HepG2 (cell line): ENCODE data around the gene ZNRF3. TPM values are rescaled to one million over a fixed set of nuclear protein-coding genes. Genes with fewer than 3 reads are reported as not detected.
A peak's percentile ranks its signal among the peaks of the same experiment; 100 is the strongest.

ENCODE experiments used
- BATF2 ChIP-seq: sonication (generic); formaldehyde crosslinking; IDR thresholded peaks from 2 replicates; pipeline ENCODE4 v1.8.0; 2022; ENCODE audit warnings: mild to moderate bottlenecking, missing genetic modification reagents, moderate library complexity
- CBX5 ChIP-seq: sonication (generic); formaldehyde crosslinking; IDR thresholded peaks from 2 replicates; pipeline ENCODE4 v1.4.0; 2020; ENCODE audit warnings: missing genetic modification reagents, borderline replicate concordance
- ESRRA ChIP-seq: sonication (generic); formaldehyde crosslinking; IDR thresholded peaks from 2 replicates; pipeline ENCODE4 v1.5.1; 2020; ENCODE audit warnings: mild to moderate bottlenecking, low read depth, missing genetic modification reagents
- FOXJ3 ChIP-seq: sonication (generic); formaldehyde crosslinking; IDR thresholded peaks from 2 replicates; pipeline ENCODE4 v1.4.0; 2020; ENCODE audit warnings: missing genetic modification reagents, mild to moderate bottlenecking, borderline replicate concordance
- GRHL1 ChIP-seq: sonication (generic); formaldehyde crosslinking; conservative IDR thresholded peaks from 2 replicates; pipeline ENCODE4 v1.8.0; 2022; ENCODE audit warnings: missing genetic modification reagents
- JARID2 ChIP-seq: sonication (generic); formaldehyde crosslinking; IDR thresholded peaks from 2 replicates; pipeline ENCODE4 v1.8.1; 2023; ENCODE audit warnings: missing genetic modification reagents, inconsistent platforms; ENCODE audit not compliant: insufficient replicate concordance
- KDM1A ChIP-seq: IDR thresholded peaks from 2 replicates; pipeline ENCODE4 v1.6.1; 2016; ENCODE audit warnings: missing compliant biosample characterization
- KDM4B ChIP-seq: sonication (generic); formaldehyde crosslinking; IDR thresholded peaks from 2 replicates; pipeline ENCODE4 v1.4.0; 2020; ENCODE audit warnings: missing genetic modification reagents
- MLX ChIP-seq: IDR thresholded peaks from 2 replicates; pipeline ENCODE4 v1.6.1; 2016
- NR2F1 ChIP-seq, 2 experiments: fragments of 450-650 bp in 1 of 2; formaldehyde crosslinking in 1 of 2; IDR thresholded peaks; 2 replicates each; pipeline versions ENCODE4 v1.5.0 to v1.6.1; 2016 to 2020; ENCODE audit warnings: mild to moderate bottlenecking in 1 of 2, missing compliant biosample characterization in 1 of 2, missing genetic modification reagents in 1 of 2, moderate library complexity in 1 of 2
- SOX13 ChIP-seq, 3 experiments: fragments of 450-650 bp in 1 of 3; sonication (generic) in 1 of 3; formaldehyde crosslinking in 1 of 3; IDR thresholded peaks in 2 of 3; conservative IDR thresholded peaks in 1 of 3; 2 replicates each; pipeline versions ENCODE4 v1.5.0 to v1.6.1; 2016 to 2020; ENCODE audit warnings: antibody characterized with exemption in 1 of 3, mild to moderate bottlenecking in 1 of 3, missing compliant biosample characterization in 1 of 3, missing genetic modification reagents in 1 of 3, moderate library complexity in 1 of 3
- ZNF180 ChIP-seq: sonication (generic); formaldehyde crosslinking; IDR thresholded peaks from 2 replicates; pipeline ENCODE4 v1.4.0; 2020; ENCODE audit warnings: low read depth, missing genetic modification reagents, borderline replicate concordance
- ZNF282 ChIP-seq: fragments of 450-650 bp; IDR thresholded peaks from 2 replicates; pipeline ENCODE4 v1.6.1; 2018; ENCODE audit not compliant: partially characterized antibody
- ZNF709 ChIP-seq: sonication (generic); formaldehyde crosslinking; IDR thresholded peaks from 2 replicates; pipeline ENCODE4 v1.5.0; 2020; ENCODE audit warnings: mild to moderate bottlenecking, missing genetic modification reagents
- polyA plus RNA-seq, 8 experiments: library from polyadenylated mRNA; depleted of rRNA in 3 of 8; stranded (reverse) in 7 of 8; unstranded in 1 of 8; fragments of >200 nt; fragmentation: Illumina TruSeq in 4 of 8; extraction: Trizol in 4 of 8; gene quantifications; 2 replicates each; pipeline versions ENCODE4 v1.2.1 to v1.2.3, GENCODE V29; 2011 to 2016; ENCODE audit warnings: low read depth in 4 of 8, missing spikeins in 1 of 8, mixed read lengths in 1 of 8; ENCODE audit not compliant: insufficient read depth in 1 of 8
- total RNA-seq, 5 experiments: library from RNA; depleted of rRNA; stranded (reverse); fragments of >200 nt; fragmentation: Illumina TruSeq; extraction: Trizol; gene quantifications; 2 replicates each; pipeline ENCODE4 v1.2.3, GENCODE V29; 2016; ENCODE audit warnings: low read depth in 1 of 5
- TF ChIP-seq, protein P1 (sequence below): sonication (generic); formaldehyde crosslinking; IDR thresholded peaks from 2 replicates; pipeline ENCODE4 v1.4.0; 2020; ENCODE audit warnings: mild to moderate bottlenecking, missing genetic modification reagents
- TF ChIP-seq, protein P2 (sequence below): sonication (generic); formaldehyde crosslinking; conservative IDR thresholded peaks from 2 replicates; pipeline ENCODE4 v1.4.0; 2020; ENCODE audit warnings: missing genetic modification reagents
- TF ChIP-seq, protein P3 (sequence below): IDR thresholded peaks from 2 replicates; pipeline ENCODE4 v1.6.1; 2018; ENCODE audit warnings: missing genetic modification reagents, mild to moderate bottlenecking, missing compliant biosample characterization

Gene ZNRF3
- total and polyA plus RNA-seq, 2 of the 13 experiments (the other 11 are each of a cell fraction or from before 2014, with no cell fraction given), result 20.3 to 36.7 TPM

GRCh38 chr22:28892175-28892731 lies 8.9 kb downstream of the ZNRF3 start (continued):
- TF ChIP-seq, protein P1, sequence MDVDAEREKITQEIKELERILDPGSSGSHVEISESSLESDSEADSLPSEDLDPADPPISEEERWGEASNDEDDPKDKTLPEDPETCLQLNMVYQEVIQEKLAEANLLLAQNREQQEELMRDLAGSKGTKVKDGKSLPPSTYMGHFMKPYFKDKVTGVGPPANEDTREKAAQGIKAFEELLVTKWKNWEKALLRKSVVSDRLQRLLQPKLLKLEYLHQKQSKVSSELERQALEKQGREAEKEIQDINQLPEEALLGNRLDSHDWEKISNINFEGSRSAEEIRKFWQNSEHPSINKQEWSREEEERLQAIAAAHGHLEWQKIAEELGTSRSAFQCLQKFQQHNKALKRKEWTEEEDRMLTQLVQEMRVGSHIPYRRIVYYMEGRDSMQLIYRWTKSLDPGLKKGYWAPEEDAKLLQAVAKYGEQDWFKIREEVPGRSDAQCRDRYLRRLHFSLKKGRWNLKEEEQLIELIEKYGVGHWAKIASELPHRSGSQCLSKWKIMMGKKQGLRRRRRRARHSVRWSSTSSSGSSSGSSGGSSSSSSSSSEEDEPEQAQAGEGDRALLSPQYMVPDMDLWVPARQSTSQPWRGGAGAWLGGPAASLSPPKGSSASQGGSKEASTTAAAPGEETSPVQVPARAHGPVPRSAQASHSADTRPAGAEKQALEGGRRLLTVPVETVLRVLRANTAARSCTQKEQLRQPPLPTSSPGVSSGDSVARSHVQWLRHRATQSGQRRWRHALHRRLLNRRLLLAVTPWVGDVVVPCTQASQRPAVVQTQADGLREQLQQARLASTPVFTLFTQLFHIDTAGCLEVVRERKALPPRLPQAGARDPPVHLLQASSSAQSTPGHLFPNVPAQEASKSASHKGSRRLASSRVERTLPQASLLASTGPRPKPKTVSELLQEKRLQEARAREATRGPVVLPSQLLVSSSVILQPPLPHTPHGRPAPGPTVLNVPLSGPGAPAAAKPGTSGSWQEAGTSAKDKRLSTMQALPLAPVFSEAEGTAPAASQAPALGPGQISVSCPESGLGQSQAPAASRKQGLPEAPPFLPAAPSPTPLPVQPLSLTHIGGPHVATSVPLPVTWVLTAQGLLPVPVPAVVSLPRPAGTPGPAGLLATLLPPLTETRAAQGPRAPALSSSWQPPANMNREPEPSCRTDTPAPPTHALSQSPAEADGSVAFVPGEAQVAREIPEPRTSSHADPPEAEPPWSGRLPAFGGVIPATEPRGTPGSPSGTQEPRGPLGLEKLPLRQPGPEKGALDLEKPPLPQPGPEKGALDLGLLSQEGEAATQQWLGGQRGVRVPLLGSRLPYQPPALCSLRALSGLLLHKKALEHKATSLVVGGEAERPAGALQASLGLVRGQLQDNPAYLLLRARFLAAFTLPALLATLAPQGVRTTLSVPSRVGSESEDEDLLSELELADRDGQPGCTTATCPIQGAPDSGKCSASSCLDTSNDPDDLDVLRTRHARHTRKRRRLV (CRISPR knock-in tag), result no peak
- no peak for TF ChIP-seq ZNF282
- TF ChIP-seq MLX (CRISPR knock-in tag), result no peak
- TF ChIP-seq, protein P2, sequence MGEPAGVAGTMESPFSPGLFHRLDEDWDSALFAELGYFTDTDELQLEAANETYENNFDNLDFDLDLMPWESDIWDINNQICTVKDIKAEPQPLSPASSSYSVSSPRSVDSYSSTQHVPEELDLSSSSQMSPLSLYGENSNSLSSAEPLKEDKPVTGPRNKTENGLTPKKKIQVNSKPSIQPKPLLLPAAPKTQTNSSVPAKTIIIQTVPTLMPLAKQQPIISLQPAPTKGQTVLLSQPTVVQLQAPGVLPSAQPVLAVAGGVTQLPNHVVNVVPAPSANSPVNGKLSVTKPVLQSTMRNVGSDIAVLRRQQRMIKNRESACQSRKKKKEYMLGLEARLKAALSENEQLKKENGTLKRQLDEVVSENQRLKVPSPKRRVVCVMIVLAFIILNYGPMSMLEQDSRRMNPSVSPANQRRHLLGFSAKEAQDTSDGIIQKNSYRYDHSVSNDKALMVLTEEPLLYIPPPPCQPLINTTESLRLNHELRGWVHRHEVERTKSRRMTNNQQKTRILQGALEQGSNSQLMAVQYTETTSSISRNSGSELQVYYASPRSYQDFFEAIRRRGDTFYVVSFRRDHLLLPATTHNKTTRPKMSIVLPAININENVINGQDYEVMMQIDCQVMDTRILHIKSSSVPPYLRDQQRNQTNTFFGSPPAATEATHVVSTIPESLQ, result no peak
- no peak for TF ChIP-seq BATF2 (CRISPR knock-in tag)
- TF ChIP-seq KDM4B (CRISPR knock-in tag), result no peak
- no peak for TF ChIP-seq ESRRA (CRISPR knock-in tag)
- TF ChIP-seq, protein P3, sequence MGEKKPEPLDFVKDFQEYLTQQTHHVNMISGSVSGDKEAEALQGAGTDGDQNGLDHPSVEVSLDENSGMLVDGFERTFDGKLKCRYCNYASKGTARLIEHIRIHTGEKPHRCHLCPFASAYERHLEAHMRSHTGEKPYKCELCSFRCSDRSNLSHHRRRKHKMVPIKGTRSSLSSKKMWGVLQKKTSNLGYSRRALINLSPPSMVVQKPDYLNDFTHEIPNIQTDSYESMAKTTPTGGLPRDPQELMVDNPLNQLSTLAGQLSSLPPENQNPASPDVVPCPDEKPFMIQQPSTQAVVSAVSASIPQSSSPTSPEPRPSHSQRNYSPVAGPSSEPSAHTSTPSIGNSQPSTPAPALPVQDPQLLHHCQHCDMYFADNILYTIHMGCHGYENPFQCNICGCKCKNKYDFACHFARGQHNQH (CRISPR knock-in tag), result no peak
- TF ChIP-seq KDM1A (CRISPR knock-in tag), result no peak
- TF ChIP-seq JARID2 (CRISPR knock-in tag), result no peak
- 0 out of 2 replicates have a peak, but pooled peaks have one; percentile 10 for TF ChIP-seq FOXJ3 (CRISPR knock-in tag)
- TF ChIP-seq SOX13 (IDR thresholded peaks at IDR 0.05), result 0 out of 2 replicates have a peak, but pooled peaks have one; percentile 8
- TF ChIP-seq SOX13 (CRISPR knock-in tag; conservative IDR thresholded peaks at IDR 0.05 in 1 of 2, IDR thresholded peaks at IDR 0.05 in 1 of 2), result peak in 1 of 2 experiments; percentile 90; a peak in 2 of 4 replicates
- TF ChIP-seq GRHL1 (CRISPR knock-in tag), result no peak
- no peak for TF ChIP-seq ZNF180 (CRISPR knock-in tag)
- TF ChIP-seq NR2F1 (CRISPR knock-in tag; IDR thresholded peaks at IDR 0.05), result no peak
- no peak for TF ChIP-seq CBX5 (CRISPR knock-in tag)
- TF ChIP-seq ZNF709 (CRISPR knock-in tag), result no peak
